HepG2 (cell line): ENCODE data around the gene HSPA1A. TPM values are rescaled to one million over a fixed set of nuclear protein-coding genes. Genes with fewer than 3 reads are reported as not detected.

Experiments
- CBFB ChIP-seq: sonication (generic); formaldehyde crosslinking; IDR thresholded peaks from 2 replicates; pipeline ENCODE4 v1.4.0; 2020; ENCODE audit warnings: missing genetic modification reagents
- GPBP1L1 ChIP-seq: sonication (generic); formaldehyde crosslinking; IDR thresholded peaks from 2 replicates; pipeline ENCODE4 v1.5.0; 2020; ENCODE audit warnings: mild to moderate bottlenecking, missing genetic modification reagents
- KDM1A ChIP-seq: IDR thresholded peaks from 2 replicates; pipeline ENCODE4 v1.6.1; 2016; ENCODE audit warnings: missing compliant biosample characterization
- RFX1 ChIP-seq: fragments of 450-650 bp; IDR thresholded peaks from 2 replicates; pipeline ENCODE4 v1.6.1; 2017
- RXRB ChIP-seq: IDR thresholded peaks from 2 replicates; pipeline ENCODE4 v1.6.1; 2016; ENCODE audit warnings: borderline replicate concordance, missing genetic modification reagents, missing compliant biosample characterization
- SIN3B ChIP-seq: fragments of 150-350 bp; IDR thresholded peaks from 2 replicates; pipeline ENCODE4 v1.6.1; 2014; ENCODE audit warnings: low read length
- SMAD9 ChIP-seq: sonication (generic); formaldehyde crosslinking; IDR thresholded peaks from 2 replicates; pipeline ENCODE4 v1.5.1; 2020; ENCODE audit warnings: mild to moderate bottlenecking, missing genetic modification reagents
- SNRNP70 ChIP-seq: fragments of 200-400 bp; formaldehyde crosslinking; IDR thresholded peaks from 2 replicates; pipeline ENCODE4 v1.6.1; 2017; ENCODE audit warnings: mild to moderate bottlenecking, low read depth, low read length, moderate library complexity
- TSC22D2 ChIP-seq: sonication (generic); formaldehyde crosslinking; IDR thresholded peaks from 2 replicates; pipeline ENCODE4 v1.5.1; 2020; ENCODE audit warnings: missing genetic modification reagents, mild to moderate bottlenecking, borderline replicate concordance
- ZNF235 ChIP-seq: sonication (generic); formaldehyde crosslinking; IDR thresholded peaks from 2 replicates; pipeline ENCODE4 v1.8.1; 2023; ENCODE audit warnings: mild to moderate bottlenecking, missing genetic modification reagents, borderline replicate concordance
- ZNF326 ChIP-seq: sonication (generic); formaldehyde crosslinking; IDR thresholded peaks from 2 replicates; pipeline ENCODE4 v1.4.0; 2020; ENCODE audit warnings: missing genetic modification reagents, borderline replicate concordance
- ZNF543 ChIP-seq: sonication (generic); formaldehyde crosslinking; IDR thresholded peaks from 2 replicates; pipeline ENCODE4 v1.4.0; 2020; ENCODE audit warnings: mild to moderate bottlenecking, missing genetic modification reagents
- ZNF570 ChIP-seq: sonication (generic); formaldehyde crosslinking; IDR thresholded peaks from 2 replicates; pipeline ENCODE4 v1.4.0; 2020; ENCODE audit warnings: mild to moderate bottlenecking, missing genetic modification reagents, borderline replicate concordance
- ZNF609 ChIP-seq: sonication (generic); formaldehyde crosslinking; IDR thresholded peaks from 2 replicates; pipeline ENCODE4 v1.4.0; 2020; ENCODE audit warnings: mild to moderate bottlenecking, missing genetic modification reagents, borderline replicate concordance
- ZNF772 ChIP-seq: sonication (generic); formaldehyde crosslinking; IDR thresholded peaks from 2 replicates; pipeline ENCODE4 v1.5.0; 2020; ENCODE audit warnings: mild to moderate bottlenecking, missing genetic modification reagents
- ZNF841 ChIP-seq: sonication (generic); formaldehyde crosslinking; IDR thresholded peaks from 2 replicates; pipeline ENCODE4 v1.8.1; 2023; ENCODE audit warnings: missing genetic modification reagents, borderline replicate concordance
- ZNF878 ChIP-seq: sonication (generic); formaldehyde crosslinking; IDR thresholded peaks from 2 replicates; pipeline ENCODE4 v1.8.1; 2023; ENCODE audit warnings: mild to moderate bottlenecking, missing genetic modification reagents, moderate library complexity
- polyA plus RNA-seq, 8 experiments: library from polyadenylated mRNA; depleted of rRNA in 3 of 8; stranded (reverse) in 7 of 8; unstranded in 1 of 8; fragments of >200 nt; fragmentation: Illumina TruSeq in 4 of 8; extraction: Trizol in 4 of 8; gene quantifications; 2 replicates each; pipeline versions ENCODE4 v1.2.1 to v1.2.3, GENCODE V29; 2011 to 2016; ENCODE audit warnings: low read depth in 4 of 8, missing spikeins in 1 of 8, mixed read lengths in 1 of 8; ENCODE audit not compliant: insufficient read depth in 1 of 8
- total RNA-seq, 5 experiments: library from RNA; depleted of rRNA; stranded (reverse); fragments of >200 nt; fragmentation: Illumina TruSeq; extraction: Trizol; gene quantifications; 2 replicates each; pipeline ENCODE4 v1.2.3, GENCODE V29; 2016; ENCODE audit warnings: low read depth in 1 of 5
- TF ChIP-seq, protein P1 (sequence below): IDR thresholded peaks from 2 replicates; pipeline ENCODE4 v1.6.1; 2016

The HSPA1A gene
- total and polyA plus RNA-seq, 2 of the 13 experiments (the other 11 are each of a cell fraction or from before 2014, with no cell fraction given) = 44.5 to 85.0 TPM

GRCh38 chr6:31865205-31866118, 50.1 kb downstream of the HSPA1A start (continued):
- TF ChIP-seq ZNF609 = peak; percentile 90
- no peak for TF ChIP-seq ZNF235
- TF ChIP-seq ZNF326 (CRISPR knock-in tag) = no peak
- TF ChIP-seq ZNF570 = 0 out of 2 replicates have a peak, but pooled peaks have one; percentile 51
- peak; percentile 95; the same call in 1 of the 2 replicates for TF ChIP-seq ZNF772 (CRISPR knock-in tag)
- no peak for TF ChIP-seq GPBP1L1 (CRISPR knock-in tag)
- no peak for TF ChIP-seq TSC22D2 (CRISPR knock-in tag)
- no peak for TF ChIP-seq ZNF841
- TF ChIP-seq RXRB (CRISPR knock-in tag) = peak; percentile 99
- TF ChIP-seq SMAD9 = 0 out of 2 replicates have a peak, but pooled peaks have one; percentile 31
- TF ChIP-seq CBFB (CRISPR knock-in tag) = peak; percentile 100
- peak; percentile 72; the same call in 1 of the 2 replicates for TF ChIP-seq KDM1A (CRISPR knock-in tag)
- TF ChIP-seq RFX1 = no peak; the same call in 1 of the 2 replicates
- TF ChIP-seq, protein P1, sequence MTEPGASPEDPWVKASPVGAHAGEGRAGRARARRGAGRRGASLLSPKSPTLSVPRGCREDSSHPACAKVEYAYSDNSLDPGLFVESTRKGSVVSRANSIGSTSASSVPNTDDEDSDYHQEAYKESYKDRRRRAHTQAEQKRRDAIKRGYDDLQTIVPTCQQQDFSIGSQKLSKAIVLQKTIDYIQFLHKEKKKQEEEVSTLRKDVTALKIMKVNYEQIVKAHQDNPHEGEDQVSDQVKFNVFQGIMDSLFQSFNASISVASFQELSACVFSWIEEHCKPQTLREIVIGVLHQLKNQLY (CRISPR knock-in tag) = peak; percentile 87
- no peak for TF ChIP-seq SNRNP70
- TF ChIP-seq ZNF543 = no peak
- no peak for TF ChIP-seq SIN3B
- no peak for TF ChIP-seq ZNF878 (CRISPR knock-in tag)
